H1 (cell line): Measurements from ENCODE around the gene RYR3. TPM values are rescaled to one million over a fixed set of nuclear protein-coding genes. Genes with fewer than 3 reads are reported as not detected.

ENCODE experiments used
- CTCF ChIA-PET: fragments of 300-600 bp; sonication (Branson Sonifier 250); formaldehyde crosslinking; loops from one replicate; lab custom pipeline; 2021; ENCODE audit not compliant: partially characterized antibody; lab: Charles Lee
- POLR2A ChIA-PET: fragments of 300-600 bp; sonication (Branson Sonifier 250); formaldehyde crosslinking; loops from one replicate; lab custom pipeline; 2021; ENCODE audit warnings: inconsistent platforms; ENCODE audit not compliant: partially characterized antibody; lab: Charles Lee
- DNase-seq, 2 experiments: peaks; one replicate each; pipeline versions ENCODE4 v3.0.0 to v3.0.0-alpha.2; 2010 to 2022; ENCODE audit warnings: low spot score in 2 of 2, low read depth in 1 of 2, mixed read lengths in 1 of 2
- FAIRE-seq: peaks from 2 replicates; lab custom pipeline; 2011; peaks lifted over from hg19 to GRCh38; lab: Jason Lieb, UNC
- H2AFZ ChIP-seq: 2 replicates; pipeline ENCODE4 v1.8.1; 2012; ENCODE audit warnings: low read length, inconsistent platforms
- H2AK5ac ChIP-seq: 2 replicates; pipeline ENCODE4 v1.6.1; 2013; ENCODE audit warnings: low read depth, low read length
- H2BK120ac ChIP-seq: replicated peaks from 2 replicates; pipeline ENCODE3; 2013; ENCODE audit warnings: low read depth, low read length, inconsistent platforms
- H2BK12ac ChIP-seq: 2 replicates; pipeline ENCODE4 v1.6.1; 2013; ENCODE audit warnings: low read depth, low read length
- H2BK15ac ChIP-seq: 2 replicates; pipeline ENCODE4 v1.6.1; 2013; ENCODE audit warnings: low read length
- H2BK20ac ChIP-seq: 2 replicates; pipeline ENCODE4 v1.6.1; 2013; ENCODE audit warnings: low read length
- H2BK5ac ChIP-seq: 2 replicates; pipeline ENCODE4 v1.6.1; 2013; ENCODE audit warnings: low read depth, low read length
- H3K14ac ChIP-seq: 2 replicates; pipeline ENCODE4 v1.6.1; 2013; ENCODE audit warnings: inconsistent platforms; ENCODE audit not compliant: insufficient read length
- H3K18ac ChIP-seq: 2 replicates; pipeline ENCODE4 v1.6.1; 2013; ENCODE audit warnings: low read length; ENCODE audit errors: extremely low read depth
- H3K23ac ChIP-seq: 2 replicates; pipeline ENCODE4 v1.6.1; 2013; ENCODE audit warnings: inconsistent platforms; ENCODE audit not compliant: insufficient read length
- H3K23me2 ChIP-seq: 2 replicates; pipeline ENCODE4 v1.6.1; 2013; ENCODE audit warnings: low read depth, low read length
- H3K27ac ChIP-seq: 2 replicates; pipeline ENCODE4 v1.6.1; 2011; ENCODE audit warnings: low read depth, low read length, inconsistent platforms
- H3K27me3 ChIP-seq, 4 experiments: replicated peaks in 1 of 4; 1 replicate in 1 of 4; 2 replicates in 3 of 4; pipeline versions ENCODE4 v1.6.1 to v1.8.1; 2011 to 2013; ENCODE audit warnings: low read length in 3 of 4, mild to moderate bottlenecking in 3 of 4, inconsistent platforms in 2 of 4, mixed read lengths in 2 of 4, moderate library complexity in 1 of 4; ENCODE audit not compliant: control insufficient read depth in 3 of 4, insufficient read depth in 3 of 4; ENCODE audit errors: extremely low read depth in 1 of 4
- H3K36me3 ChIP-seq, 4 experiments: 2 replicates each; pipeline versions ENCODE4 v1.6.1 to v1.8.1; 2011 to 2013; ENCODE audit warnings: mild to moderate bottlenecking in 4 of 4, low read length in 3 of 4, moderate library complexity in 2 of 4, control low read depth in 1 of 4, inconsistent platforms in 1 of 4; ENCODE audit not compliant: insufficient read depth in 4 of 4, control insufficient read depth in 2 of 4
- H3K4ac ChIP-seq: replicated peaks from 2 replicates; pipeline ENCODE3; 2013; ENCODE audit warnings: low read length, low read depth, mixed read lengths, inconsistent platforms; ENCODE audit not compliant: insufficient read length
- H3K4me1 ChIP-seq, 4 experiments: replicated peaks in 1 of 4; 1 replicate in 1 of 4; 2 replicates in 3 of 4; pipeline versions ENCODE4 v1.6.1 to v1.8.1; 2011 to 2013; ENCODE audit warnings: low read length in 3 of 4, inconsistent platforms in 2 of 4, mixed read lengths in 1 of 4; ENCODE audit not compliant: insufficient read depth in 4 of 4, control insufficient read depth in 3 of 4
- H3K4me2 ChIP-seq, 2 experiments: 2 replicates each; pipeline versions ENCODE4 v1.6.1 to v1.8.1; 2011 to 2013; ENCODE audit warnings: low read depth in 2 of 2, low read length in 2 of 2, control low read depth in 1 of 2, inconsistent platforms in 1 of 2, mild to moderate bottlenecking in 1 of 2; ENCODE audit not compliant: insufficient read depth in 1 of 2
- H3K4me3 ChIP-seq, 4 experiments: fragments of 200-600, 300-600 bp in 1 of 4; sonication (generic), shearing (Covaris generic), sonication (Bioruptor Twin) in 1 of 4; 2 replicates each; pipeline versions ENCODE4 v1.5.1 to v1.8.1; 2011 to 2016; ENCODE audit warnings: low read length in 4 of 4, low read depth in 3 of 4, control low read depth in 2 of 4, inconsistent platforms in 2 of 4, mild to moderate bottlenecking in 2 of 4, mixed read lengths in 1 of 4, moderate library complexity in 1 of 4; ENCODE audit not compliant: insufficient read depth in 2 of 4; ENCODE audit errors: extremely low read depth in 1 of 4
- H3K56ac ChIP-seq: replicated peaks from 2 replicates; pipeline ENCODE3; 2013; ENCODE audit warnings: low read depth, mild to moderate bottlenecking, mixed read lengths, low read length, inconsistent platforms; ENCODE audit not compliant: insufficient read length
- H3K79me1 ChIP-seq: 2 replicates; pipeline ENCODE4 v1.6.1; 2013; ENCODE audit warnings: low read depth, low read length, control low read depth
- H3K79me2 ChIP-seq, 2 experiments: 2 replicates each; pipeline versions ENCODE4 v1.6.1 to v1.8.1; 2012 to 2013; ENCODE audit warnings: low read length in 2 of 2, mild to moderate bottlenecking in 2 of 2, inconsistent platforms in 1 of 2; ENCODE audit not compliant: insufficient read depth in 2 of 2, control insufficient read depth in 1 of 2
- H3K9ac ChIP-seq, 4 experiments: replicated peaks in 1 of 4; 1 replicate in 1 of 4; 2 replicates in 3 of 4; pipeline versions ENCODE4 v1.6.1 to v1.8.1; 2011 to 2013; ENCODE audit warnings: low read depth in 3 of 4, low read length in 3 of 4, control low read depth in 2 of 4, mild to moderate bottlenecking in 2 of 4, moderate library complexity in 2 of 4, inconsistent platforms in 1 of 4; ENCODE audit errors: extremely low read depth in 1 of 4
- H3K9me3 ChIP-seq, 2 experiments: 2 replicates each; pipeline versions ENCODE4 v1.6.1 to v1.8.1; 2012 to 2013; ENCODE audit warnings: mild to moderate bottlenecking in 2 of 2, moderate library complexity in 2 of 2, control low read depth in 1 of 2, inconsistent platforms in 1 of 2, low read depth in 1 of 2, low read length in 1 of 2, mixed read lengths in 1 of 2; ENCODE audit not compliant: insufficient read depth in 2 of 2
- H4K20me1 ChIP-seq, 2 experiments: replicated peaks in 1 of 2; 2 replicates each; pipeline versions ENCODE3 to v1.8.1; 2011 to 2013; ENCODE audit warnings: inconsistent platforms in 2 of 2, low read length in 2 of 2, mild to moderate bottlenecking in 1 of 2; ENCODE audit not compliant: insufficient read depth in 2 of 2, control insufficient read depth in 1 of 2
- H4K5ac ChIP-seq: 2 replicates; pipeline ENCODE4 v1.6.1; 2013; ENCODE audit warnings: low read length, low read depth, mixed read lengths, inconsistent platforms; ENCODE audit not compliant: insufficient read length
- H4K8ac ChIP-seq: 2 replicates; pipeline ENCODE4 v1.8.0; 2013; ENCODE audit warnings: mild to moderate bottlenecking, moderate library complexity, low read length, inconsistent platforms; ENCODE audit not compliant: insufficient read depth; ENCODE audit errors: extremely low read depth
- H4K91ac ChIP-seq: replicated peaks from 2 replicates; pipeline ENCODE3; 2013; ENCODE audit warnings: low read length, mixed read lengths, inconsistent platforms; ENCODE audit not compliant: insufficient read length
- BCL11A ChIP-seq, 2 experiments: IDR thresholded peaks; one replicate each; pipeline ENCODE4 v1.6.1; 2011; ENCODE audit warnings: low read depth in 2 of 2, low read length in 2 of 2, mild to moderate bottlenecking in 2 of 2
- CTBP2 ChIP-seq: IDR thresholded peaks from 2 replicates; pipeline ENCODE4 v1.7.0; 2011; ENCODE audit warnings: borderline replicate concordance, mild to moderate bottlenecking, moderate library complexity, mixed read lengths, low read length; ENCODE audit not compliant: insufficient read depth, insufficient read length
- EGR1 ChIP-seq: IDR thresholded peaks from 2 replicates; pipeline ENCODE4 v1.6.1; 2011; ENCODE audit warnings: low read depth, low read length, borderline replicate concordance
- GTF2F1 ChIP-seq: IDR thresholded peaks from 2 replicates; pipeline ENCODE4 v1.6.1; 2012; ENCODE audit warnings: low read depth, low read length, improper control_type of control experiment, borderline replicate concordance
- HDAC2 ChIP-seq, 2 experiments: fragments of 300-600 bp in 1 of 2; sonication (generic) in 1 of 2; IDR thresholded peaks; 2 replicates each; pipeline ENCODE4 v1.6.1; 2011 to 2012; ENCODE audit warnings: low read depth in 2 of 2, low read length in 2 of 2, mild to moderate bottlenecking in 2 of 2, moderate library complexity in 2 of 2, borderline replicate concordance in 1 of 2, inconsistent platforms in 1 of 2
- JUND ChIP-seq: IDR thresholded peaks from 2 replicates; pipeline ENCODE4 v1.6.1; 2011; ENCODE audit warnings: mild to moderate bottlenecking, improper control_type of control experiment, low read length
- NRF1 ChIP-seq: IDR thresholded peaks from 2 replicates; pipeline ENCODE4 v1.6.1; 2011; ENCODE audit warnings: mild to moderate bottlenecking, low read depth, low read length, improper control_type of control experiment
- SAP30 ChIP-seq: fragments of 300-600 bp; sonication (generic); IDR thresholded peaks from 2 replicates; pipeline ENCODE4 v1.7.1; 2012; ENCODE audit warnings: low read length, moderate library complexity, mild to moderate bottlenecking, inconsistent platforms; ENCODE audit not compliant: insufficient read depth, insufficient replicate concordance
- SP1 ChIP-seq: IDR thresholded peaks from 2 replicates; pipeline ENCODE4 v1.6.1; 2011; ENCODE audit warnings: low read depth, low read length
- SRF ChIP-seq: IDR thresholded peaks from 2 replicates; pipeline ENCODE4 v1.6.1; 2011; ENCODE audit warnings: mild to moderate bottlenecking, low read depth, low read length, moderate library complexity
- WGBS, 2 experiments: shearing (Covaris generic) in 1 of 2; methylation state at CpG; one replicate each; pipeline versions ENCODE4 v1.1.6 to v1.1.7; 2013 to 2015; ENCODE audit warnings: low lambda C conversion rate in 2 of 2, mixed read lengths in 2 of 2, inconsistent platforms in 1 of 2, low coverage in 1 of 2, missing lambda C conversion rate in 1 of 2; ENCODE audit not compliant: insufficient replicate concordance in 2 of 2, insufficient coverage in 1 of 2, insufficient read length in 1 of 2; ENCODE audit errors: extremely low coverage in 1 of 2, missing lambda C conversion rate in 1 of 2; 5-methylcytosine and 5-hydroxymethylcytosine counted together
- polyA plus RNA-seq, 7 experiments: library from polyadenylated mRNA; depleted of rRNA in 3 of 7; stranded (reverse) in 5 of 7; unstranded in 2 of 7; fragments of >200 nt in 5 of 7; fragments of 200-250 nt in 2 of 7; gene quantifications; 1 replicate in 5 of 7; 2 replicates in 1 of 7; 4 replicates in 1 of 7; pipeline versions ENCODE4 v1.2.1 to v1.2.3, GENCODE V29; 2011 to 2013; ENCODE audit warnings: missing spikeins in 2 of 7, mixed read lengths in 2 of 7
- total RNA-seq: library from RNA; stranded (reverse); fragmentation: NEBNext Ultra II Directional; extraction: Animal tissue kit (Norgen Biotek cat#: 25700); gene quantifications from 2 replicates; pipeline ENCODE4 v1.2.1, GENCODE V29; 2021
- TF ChIP-seq, protein P1 (sequence below): IDR thresholded peaks from 2 replicates; pipeline ENCODE4 v1.6.1; 2012; ENCODE audit warnings: inconsistent platforms

RYR3 gene
- total and polyA plus RNA-seq, 2 of the 8 experiments (the other 6 are each of a cell fraction or from before 2014, with no cell fraction given): 0.33 to 3.4 TPM

GRCh38 chr15:33670567-33670966 is 359.8 kb downstream of the RYR3 start:
- DNase-seq: no peak
- peaks cover 2% of the 10 kb centered on the region; the same call in 1 of the 2 replicates for H3K23me2 ChIP-seq
- H3K9ac ChIP-seq: no peak overlapping the region
- no peak overlapping the region for H2BK5ac ChIP-seq
- H4K20me1 ChIP-seq: no peaks in the 10 kb centered on the region
- H3K9me3 ChIP-seq: no peaks in the 10 kb centered on the region
- no peak overlapping the region for H4K8ac ChIP-seq
- H3K18ac ChIP-seq: no peak overlapping the region
- POLR2A ChIA-PET: no interaction called here
- no peak for TF ChIP-seq SAP30
- TF ChIP-seq SP1: no peak
- TF ChIP-seq BCL11A (IDR thresholded peaks at IDR 0.05; ENCODE audit: low read depth in 2 of 2, low read length in 2 of 2): no peak
- TF ChIP-seq EGR1: no peak
- TF ChIP-seq NRF1: no peak
- no peak for TF ChIP-seq CTBP2
- TF ChIP-seq GTF2F1: no peak
- TF ChIP-seq, protein P1, sequence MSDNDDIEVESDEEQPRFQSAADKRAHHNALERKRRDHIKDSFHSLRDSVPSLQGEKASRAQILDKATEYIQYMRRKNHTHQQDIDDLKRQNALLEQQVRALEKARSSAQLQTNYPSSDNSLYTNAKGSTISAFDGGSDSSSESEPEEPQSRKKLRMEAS: no peak
- TF ChIP-seq SRF: no peak
- no peak for TF ChIP-seq HDAC2 (IDR thresholded peaks at IDR 0.05; ENCODE audit: borderline replicate concordance in 1 of 2, low read depth in 2 of 2, low read length in 2 of 2)
- no peak for TF ChIP-seq JUND
- H3K56ac ChIP-seq: no peak overlapping the region
- H3K4me2 ChIP-seq: no peak overlapping the region
- H4K91ac ChIP-seq: no peak overlapping the region
- H2BK20ac ChIP-seq: no peak overlapping the region
- H2BK15ac ChIP-seq: no peak overlapping the region
- no peak overlapping the region for H3K14ac ChIP-seq
- no peak overlapping the region for H3K4ac ChIP-seq
- no peak overlapping the region for H2AFZ ChIP-seq
- no peak overlapping the region for H3K4me3 ChIP-seq
- WGBS, 2 experiments: 74% methylated on average over 3 of the region's 3 CpGs; no CpG with 5 or more reads in 1 of the 2 experiments
- H3K79me2 ChIP-seq: no peaks in the 10 kb centered on the region
- CTCF ChIA-PET: no interaction called here
- no peaks in the 10 kb centered on the region for H3K4me1 ChIP-seq
- no peak overlapping the region for H2BK12ac ChIP-seq
- H2AK5ac ChIP-seq: no peak overlapping the region
- H3K23ac ChIP-seq: no peak overlapping the region
- H3K79me1 ChIP-seq: no peaks in the 10 kb centered on the region
- no peaks in the 10 kb centered on the region for H3K36me3 ChIP-seq
- H3K27ac ChIP-seq: no peak overlapping the region
- no peaks in the 10 kb centered on the region for H3K27me3 ChIP-seq
- H4K5ac ChIP-seq: no peak overlapping the region
- no peak overlapping the region for H2BK120ac ChIP-seq
- no peak for FAIRE-seq
